Suprapubic skin (tissue), 4 donors: ENCODE data around the gene MILR1. TPM values are rescaled to one million over a fixed set of nuclear protein-coding genes. Genes with fewer than 3 reads are reported as not detected.

Experiments
- DNase-seq, 2 donors: peaks; one replicate each; pipeline ENCODE4 v3.0.0-alpha.2; 2019; ENCODE audit warnings: low spot score in 2 of 2
- H3K27ac ChIP-seq: fragments of 200-600 bp; sonication (generic); one replicate; pipeline ENCODE4 v1.5.1; 2019
- H3K27me3 ChIP-seq: fragments of 200-600 bp; sonication (generic); one replicate; pipeline ENCODE4 v1.5.1; 2019
- H3K36me3 ChIP-seq: fragments of 200-600 bp; sonication (generic); one replicate; pipeline ENCODE4 v1.5.1; 2019
- H3K4me1 ChIP-seq: fragments of 200-600 bp; sonication (generic); one replicate; pipeline ENCODE4 v1.5.1; 2019
- H3K4me3 ChIP-seq: fragments of 200-600 bp; sonication (generic); one replicate; pipeline ENCODE4 v1.5.1; 2019; ENCODE audit warnings: mild to moderate bottlenecking
- H3K9me3 ChIP-seq: fragments of 200-600 bp; sonication (generic); one replicate; pipeline ENCODE4 v1.5.1; 2019
- EP300 ChIP-seq: sonication (generic); formaldehyde crosslinking; IDR thresholded peaks from one replicate; pipeline ENCODE4 v1.6.1; 2017; ENCODE audit warnings: antibody characterized with exemption
- POLR2A ChIP-seq, 2 donors: fragments of 450-650 bp; IDR thresholded peaks; one replicate each; pipeline ENCODE4 v1.6.1; 2017; ENCODE audit warnings: antibody characterized with exemption in 2 of 2, mild to moderate bottlenecking in 2 of 2, moderate library complexity in 2 of 2
- POLR2AphosphoS5 ChIP-seq, 3 donors: sonication (generic); formaldehyde crosslinking; IDR thresholded peaks; one replicate each; pipeline ENCODE4 v1.6.1; 2017; ENCODE audit warnings: antibody characterized with exemption in 3 of 3
- WGBS: methylation state at CpG from one replicate; pipeline ENCODE4 v1.1.5; 2018; 5-methylcytosine and 5-hydroxymethylcytosine counted together
- total RNA-seq, 4 donors: library from RNA; depleted of rRNA; stranded (reverse); fragments of >200 nt; gene quantifications; one replicate each; pipeline ENCODE4 v1.1.0, GENCODE V29; 2016
- TF ChIP-seq, protein P1 (sequence below), 2 donors: fragments of 200-600 bp in 1 of 2; fragments of 450-650 bp in 1 of 2; sonication (generic) in 1 of 2; IDR thresholded peaks; one replicate each; pipeline ENCODE4 v1.5.1; 2016 to 2019; ENCODE audit warnings: antibody characterized with exemption in 2 of 2, mild to moderate bottlenecking in 1 of 2, moderate library complexity in 1 of 2

MILR1 gene, protein sequence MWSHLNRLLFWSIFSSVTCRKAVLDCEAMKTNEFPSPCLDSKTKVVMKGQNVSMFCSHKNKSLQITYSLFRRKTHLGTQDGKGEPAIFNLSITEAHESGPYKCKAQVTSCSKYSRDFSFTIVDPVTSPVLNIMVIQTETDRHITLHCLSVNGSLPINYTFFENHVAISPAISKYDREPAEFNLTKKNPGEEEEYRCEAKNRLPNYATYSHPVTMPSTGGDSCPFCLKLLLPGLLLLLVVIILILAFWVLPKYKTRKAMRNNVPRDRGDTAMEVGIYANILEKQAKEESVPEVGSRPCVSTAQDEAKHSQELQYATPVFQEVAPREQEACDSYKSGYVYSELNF
- under 1 TPM in 2 of 4 donors, not detected in 2; 0.45 to 0.57 TPM for total RNA-seq

- 43% methylated on average over 9 of the region's 10 CpGs for WGBS
- H3K27me3 ChIP-seq: no peaks in the 10 kb centered on the region
- DNase-seq: peak in 1 of 2 donors; percentile 66
- no peak for TF ChIP-seq POLR2AphosphoS5 (IDR thresholded peaks at IDR 0.05)
- no peak for TF ChIP-seq EP300
- TF ChIP-seq, protein P1, sequence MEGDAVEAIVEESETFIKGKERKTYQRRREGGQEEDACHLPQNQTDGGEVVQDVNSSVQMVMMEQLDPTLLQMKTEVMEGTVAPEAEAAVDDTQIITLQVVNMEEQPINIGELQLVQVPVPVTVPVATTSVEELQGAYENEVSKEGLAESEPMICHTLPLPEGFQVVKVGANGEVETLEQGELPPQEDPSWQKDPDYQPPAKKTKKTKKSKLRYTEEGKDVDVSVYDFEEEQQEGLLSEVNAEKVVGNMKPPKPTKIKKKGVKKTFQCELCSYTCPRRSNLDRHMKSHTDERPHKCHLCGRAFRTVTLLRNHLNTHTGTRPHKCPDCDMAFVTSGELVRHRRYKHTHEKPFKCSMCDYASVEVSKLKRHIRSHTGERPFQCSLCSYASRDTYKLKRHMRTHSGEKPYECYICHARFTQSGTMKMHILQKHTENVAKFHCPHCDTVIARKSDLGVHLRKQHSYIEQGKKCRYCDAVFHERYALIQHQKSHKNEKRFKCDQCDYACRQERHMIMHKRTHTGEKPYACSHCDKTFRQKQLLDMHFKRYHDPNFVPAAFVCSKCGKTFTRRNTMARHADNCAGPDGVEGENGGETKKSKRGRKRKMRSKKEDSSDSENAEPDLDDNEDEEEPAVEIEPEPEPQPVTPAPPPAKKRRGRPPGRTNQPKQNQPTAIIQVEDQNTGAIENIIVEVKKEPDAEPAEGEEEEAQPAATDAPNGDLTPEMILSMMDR (IDR thresholded peaks at IDR 0.05): no peak
- no peak for TF ChIP-seq POLR2A (IDR thresholded peaks at IDR 0.05)
- no peaks in the 10 kb centered on the region for H3K36me3 ChIP-seq
- H3K9me3 ChIP-seq: no peaks in the 10 kb centered on the region
- H3K4me3 ChIP-seq: no peak within 1 kb of the TSS
- H3K27ac ChIP-seq: peak within 1 kb of the TSS; percentile 39
- H3K4me1 ChIP-seq: peaks cover 4% of the 10 kb centered on the region
Measured at GRCh38 chr17:64448665-64449512, at the start of gene MILR1. TSS of gene MILR1 (plus strand) at chr17:64449115. CDS start at chr17:64449169, 54 bp downstream.

GRCh38 chr17:64399767-64400156 lies 49.2 kb upstream of the MILR1 start:
- H3K4me1 ChIP-seq: no peaks in the 10 kb centered on the region
- DNase-seq: no peak
- H3K4me3 ChIP-seq: no peak overlapping the region
- no peaks in the 10 kb centered on the region for H3K27me3 ChIP-seq
- 96% methylated on average over 1 of the region's 1 CpG for WGBS
- H3K36me3 ChIP-seq: no peaks in the 10 kb centered on the region
- H3K9me3 ChIP-seq: no peaks in the 10 kb centered on the region
- TF ChIP-seq POLR2A (IDR thresholded peaks at IDR 0.05): no peak
- no peak for TF ChIP-seq EP300
- TF ChIP-seq, protein P1 (IDR thresholded peaks at IDR 0.05): no peak
- no peak for TF ChIP-seq POLR2AphosphoS5 (IDR thresholded peaks at IDR 0.05)
- H3K27ac ChIP-seq: no peak overlapping the region

DNA sequence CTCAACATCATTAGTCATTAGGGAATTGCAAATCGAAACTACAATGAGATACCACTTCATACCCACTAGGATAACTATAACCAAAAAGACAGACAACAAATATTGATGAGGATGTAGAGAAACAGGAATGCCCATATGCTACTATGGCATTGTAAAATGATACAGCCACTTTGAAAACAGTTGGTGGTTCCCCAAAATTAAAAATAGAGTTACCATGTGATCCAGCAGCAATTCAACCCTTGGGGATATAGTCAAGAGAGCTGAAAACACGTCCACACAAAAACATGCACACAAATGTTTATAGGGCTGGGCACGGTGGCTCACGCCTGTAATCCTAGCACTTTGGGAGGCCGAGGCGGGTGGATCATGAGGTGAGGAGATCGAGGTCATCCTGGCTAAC lies 48.3 kb upstream of the MILR1 start:
- Histone ChIP-seq H3K36me3 (no peaks in the 10 kb centered on the region), H3K4me3 (no peak overlapping the region), H3K27ac (no peak overlapping the region), H3K27me3 (no peaks in the 10 kb centered on the region), H3K4me1 (no peaks in the 10 kb centered on the region), H3K9me3 (no peaks in the 10 kb centered on the region)
- TF ChIP-seq, protein P1 (IDR thresholded peaks at IDR 0.05): no peak
- no peak for TF ChIP-seq POLR2AphosphoS5 (IDR thresholded peaks at IDR 0.05)
- TF ChIP-seq POLR2A (IDR thresholded peaks at IDR 0.05): no peak
- no peak for TF ChIP-seq EP300
- WGBS: 68% methylated on average over 7 of the region's 7 CpGs
- no peak for DNase-seq

- DNase-seq: no peak
- Histone ChIP-seq H3K4me1 (no peaks in the 10 kb centered on the region), H3K9me3 (no peaks in the 10 kb centered on the region), H3K4me3 (no peak overlapping the region), H3K27me3 (no peaks in the 10 kb centered on the region), H3K36me3 (no peaks in the 10 kb centered on the region), H3K27ac (no peak overlapping the region)
- TF ChIP-seq POLR2AphosphoS5 (IDR thresholded peaks at IDR 0.05) (no peak), EP300 (no peak), POLR2A (IDR thresholded peaks at IDR 0.05) (no peak)
- TF ChIP-seq, protein P1 (IDR thresholded peaks at IDR 0.05): no peak
- 85% methylated on average over 8 of the region's 8 CpGs for WGBS
Measured at GRCh38 chr17:64401244-64401860, 47.6 kb upstream of the MILR1 start.
